Cardiac muscle cell (in vitro differentiated cells and primary cell): Measurements from ENCODE around the gene IQCN. TPM values are rescaled to one million over a fixed set of nuclear protein-coding genes. Genes with fewer than 3 reads are reported as not detected.

Source experiments
- DNase-seq, 2 donors: peaks; one replicate each; pipeline versions ENCODE4 v3.0.0 to v3.0.0-alpha.2; 2010 to 2017; ENCODE audit warnings: low read depth in 1 of 2, low spot score in 1 of 2
- H3K27ac ChIP-seq: fragments of 200-600 bp; sonication (generic); 2 replicates; pipeline ENCODE4 v1.5.1; 2016
- H3K27me3 ChIP-seq: fragments of 200-600 bp; sonication (generic); 2 replicates; pipeline ENCODE4 v1.6.0; 2016; ENCODE audit warnings: control low read depth
- H3K36me3 ChIP-seq: fragments of 200-600 bp; sonication (generic); 2 replicates; pipeline ENCODE4 v1.5.1; 2016; ENCODE audit warnings: control low read depth
- H3K4me1 ChIP-seq: fragments of 200-600 bp; sonication (generic); 2 replicates; pipeline ENCODE4 v1.8.1; 2017; ENCODE audit warnings: low read depth, mild to moderate bottlenecking, mixed run types
- H3K4me3 ChIP-seq: fragments of 200-600 bp; sonication (generic); 2 replicates; pipeline ENCODE4 v1.5.1; 2016; ENCODE audit warnings: mild to moderate bottlenecking
- H3K9me3 ChIP-seq: fragments of 200-600 bp; sonication (generic); 2 replicates; pipeline ENCODE4 v1.5.1; 2017; ENCODE audit warnings: low read depth, mild to moderate bottlenecking, control low read depth
- CTCF ChIP-seq: IDR thresholded peaks from 2 replicates; pipeline ENCODE4 v1.5.1; 2012; ENCODE audit warnings: low read depth, mild to moderate bottlenecking, low read length
- polyA plus RNA-seq: library from polyadenylated mRNA; unstranded; fragments of >200 nt; fragmentation: Nextera tagmentation; extraction: Ambion mirVana; gene quantifications from 2 replicates; pipeline ENCODE4 v1.2.1, GENCODE V29; 2016
- total RNA-seq: library from RNA; depleted of rRNA; stranded (reverse); fragments of >200 nt; gene quantifications from 2 replicates; pipeline ENCODE4 v1.2.3, GENCODE V29; 2016

IQCN gene
- total and polyA plus RNA-seq, 2 experiments from 2014 or later = 0.38 to 3.2 TPM

- Histone ChIP-seq H3K4me3 (no peak overlapping the region), H3K27me3 (no peaks in the 10 kb centered on the region), H3K9me3 (no peaks in the 10 kb centered on the region), H3K4me1 (peaks cover 21% of the 10 kb centered on the region), H3K36me3 (peaks cover 3% of the 10 kb centered on the region), H3K27ac (peak overlapping the region; percentile 95)
- DNase-seq = no peak
- no peak for TF ChIP-seq CTCF
Observed at GRCh38 chr19:18304208-18304457, 29.9 kb upstream of the IQCN start.

GRCh38 chr19:18301718-18302111, 27.5 kb upstream of the IQCN start:
- Histone ChIP-seq H3K4me3 (no peak overlapping the region), H3K27ac (peak overlapping the region; percentile 53), H3K27me3 (no peaks in the 10 kb centered on the region), H3K36me3 (no peaks in the 10 kb centered on the region), H3K4me1 (peaks cover 21% of the 10 kb centered on the region), H3K9me3 (no peaks in the 10 kb centered on the region)
- TF ChIP-seq CTCF = no peak
- DNase-seq = no peak

- Histone ChIP-seq H3K36me3 (no peaks in the 10 kb centered on the region), H3K9me3 (no peaks in the 10 kb centered on the region), H3K4me1 (peaks cover 21% of the 10 kb centered on the region), H3K27ac (peak overlapping the region; percentile 53), H3K4me3 (no peak overlapping the region), H3K27me3 (no peaks in the 10 kb centered on the region)
- DNase-seq = peak; percentile 50 to 52
- no peak for TF ChIP-seq CTCF
Observed at GRCh38 chr19:18300930-18301717, 26.9 kb upstream of the IQCN start.

- H3K27ac ChIP-seq = no peak overlapping the region
- DNase-seq = no peak
- H3K9me3 ChIP-seq = no peaks in the 10 kb centered on the region
- TF ChIP-seq CTCF = no peak
- H3K4me1 ChIP-seq = peaks cover 13% of the 10 kb centered on the region
- H3K36me3 ChIP-seq = no peaks in the 10 kb centered on the region
- H3K4me3 ChIP-seq = no peak overlapping the region
- no peaks in the 10 kb centered on the region for H3K27me3 ChIP-seq
Observed at GRCh38 chr19:18299654-18300053, 25.4 kb upstream of the IQCN start.

- no peak for DNase-seq
- H3K4me1 ChIP-seq = peaks cover 2% of the 10 kb centered on the region
- H3K27ac ChIP-seq = no peak overlapping the region
- H3K36me3 ChIP-seq = no peaks in the 10 kb centered on the region
- no peaks in the 10 kb centered on the region for H3K27me3 ChIP-seq
- no peak for TF ChIP-seq CTCF
- H3K9me3 ChIP-seq = no peaks in the 10 kb centered on the region
- no peak overlapping the region for H3K4me3 ChIP-seq
Observed at GRCh38 chr19:18298601-18299000, 24.3 kb upstream of the IQCN start.

GRCh38 chr19:18297308-18297707, 23.1 kb upstream of the IQCN start:
- H3K9me3 ChIP-seq = no peaks in the 10 kb centered on the region
- no peaks in the 10 kb centered on the region for H3K27me3 ChIP-seq
- H3K4me3 ChIP-seq = no peak overlapping the region
- no peaks in the 10 kb centered on the region for H3K36me3 ChIP-seq
- H3K4me1 ChIP-seq = no peaks in the 10 kb centered on the region
- DNase-seq = peak in 1 of 2 donors; percentile 35
- TF ChIP-seq CTCF = no peak
- H3K27ac ChIP-seq = no peak overlapping the region
